PFSK-1 (cell line): Measurements from ENCODE around the gene B3GLCT.

Experiments used
- POLR2AphosphoS5 ChIP-seq: IDR thresholded peaks from 2 replicates; pipeline ENCODE4 v1.6.1; 2012; ENCODE audit warnings: low read depth, mild to moderate bottlenecking, control low read depth, low read length, moderate library complexity
- REST ChIP-seq, 2 experiments: IDR thresholded peaks; 2 replicates each; pipeline versions ENCODE4 v1.6.1 to v1.8.0; 2011 to 2012; ENCODE audit warnings: low read depth in 2 of 2, low read length in 2 of 2, control low read depth in 1 of 2, inconsistent platforms in 1 of 2, mild to moderate bottlenecking in 1 of 2, moderate library complexity in 1 of 2; ENCODE audit not compliant: insufficient read depth in 1 of 2
- SIN3A ChIP-seq: IDR thresholded peaks from 2 replicates; pipeline ENCODE4 v1.6.1; 2012; ENCODE audit warnings: mild to moderate bottlenecking, low read length, moderate library complexity, borderline replicate concordance; ENCODE audit not compliant: insufficient read depth
- TAF1 ChIP-seq: IDR thresholded peaks from 2 replicates; pipeline ENCODE4 v1.6.1; 2012; ENCODE audit warnings: low read length, control low read depth, borderline replicate concordance; ENCODE audit not compliant: insufficient read depth

- no peak for TF ChIP-seq POLR2AphosphoS5
- no peak for TF ChIP-seq TAF1
- TF ChIP-seq REST (IDR thresholded peaks at IDR 0.05; ENCODE audit: insufficient read depth in 1 of 2, low read depth in 2 of 2, low read length in 2 of 2) = no peak
- no peak for TF ChIP-seq SIN3A
These were observed 174.9 kb downstream of the B3GLCT start for GRCh38 chr13:31374682-31375081.
